PC-3 (cell line): ENCODE data around the gene SELENOS. TPM values are rescaled to one million over a fixed set of nuclear protein-coding genes. Genes with fewer than 3 reads are reported as not detected.

Source experiments
- ATAC-seq: fragments of 200-7000 bp; cut with Tn5 transposase; 2 replicates; pipeline ENCODE4 v1.9.1; 2020; ENCODE audit warnings: mild to moderate bottlenecking, moderate library complexity
- BruUV-seq: library from RNA; stranded (reverse); fragments of 400-500 nt; replicated peaks from 2 replicates; lab custom pipeline; 2021; lab: Mats Ljungman, UMichigan
- CTCF ChIA-PET: fragments of 300-600 bp; sonication (Branson Sonifier 250); formaldehyde crosslinking; loops from one replicate; lab custom pipeline; 2022; ENCODE audit warnings: antibody characterized with exemption; lab: Charles Lee
- POLR2A ChIA-PET: fragments of 300-600 bp; sonication (Branson Sonifier 250); formaldehyde crosslinking; loops from one replicate; lab custom pipeline; 2022; ENCODE audit warnings: antibody characterized with exemption; ENCODE audit not compliant: unreplicated experiment; lab: Charles Lee
- DNase-seq: peaks from one replicate; pipeline ENCODE4 v3.0.0-alpha.2; 2015
- H2AFZ ChIP-seq: fragments of 300-600 bp; sonication (generic); 2 replicates; pipeline ENCODE4 v1.6.0; 2016; ENCODE audit warnings: antibody characterized with exemption, low read length
- H3F3A ChIP-seq: fragments of 300-600 bp; sonication (generic); one replicate; pipeline ENCODE4 v1.6.0; 2017; ENCODE audit warnings: antibody characterized with exemption, low read length, control low read depth, mild to moderate bottlenecking; ENCODE audit not compliant: unreplicated experiment
- H3K27ac ChIP-seq: fragments of 300-600 bp; sonication (generic); 2 replicates; pipeline ENCODE4 v1.5.1; 2016; ENCODE audit warnings: mild to moderate bottlenecking, low read length
- H3K27me3 ChIP-seq: fragments of 300-600 bp; sonication (generic); 2 replicates; pipeline ENCODE4 v1.6.1; 2016; ENCODE audit warnings: low read length, mixed read lengths
- H3K36me3 ChIP-seq: fragments of 300-600 bp; sonication (generic); 2 replicates; pipeline ENCODE4 v1.6.1; 2016; ENCODE audit warnings: low read depth, mixed run types, low read length, mixed read lengths
- H3K4me1 ChIP-seq: fragments of 300-600 bp; sonication (generic); 2 replicates; pipeline ENCODE4 v1.5.1; 2016; ENCODE audit warnings: low read length; ENCODE audit not compliant: insufficient read depth
- H3K4me2 ChIP-seq: fragments of 300-600 bp; sonication (generic); 2 replicates; pipeline ENCODE4 v1.6.0; 2016; ENCODE audit warnings: low read length
- H3K4me3 ChIP-seq: fragments of 300-600 bp; sonication (generic); 2 replicates; pipeline ENCODE4 v1.5.1; 2016; ENCODE audit warnings: mild to moderate bottlenecking, low read length, mixed read lengths
- H3K79me2 ChIP-seq: fragments of 300-600 bp; sonication (generic); 2 replicates; pipeline ENCODE4 v1.6.1; 2017; ENCODE audit warnings: low read length, mixed read lengths
- H3K9ac ChIP-seq: fragments of 300-600 bp; sonication (generic); 2 replicates; pipeline ENCODE4 v1.6.0; 2016; ENCODE audit warnings: mild to moderate bottlenecking, low read length
- H3K9me2 ChIP-seq: fragments of 300-600 bp; sonication (generic); replicated peaks from 2 replicates; pipeline ENCODE4 v1.6.1; 2016; ENCODE audit warnings: mixed run types, low read length, mixed read lengths
- H3K9me3 ChIP-seq: fragments of 300-600 bp; sonication (generic); 2 replicates; pipeline ENCODE4 v1.6.1; 2016; ENCODE audit warnings: low read length, mixed read lengths
- H4K20me1 ChIP-seq: fragments of 300-600 bp; sonication (generic); 2 replicates; pipeline ENCODE4 v1.6.1; 2016; ENCODE audit warnings: low read length, mixed read lengths
- CTCF ChIP-seq: fragments of 300-600 bp; sonication (generic); conservative IDR thresholded peaks from 2 replicates; pipeline ENCODE4 v1.5.1; 2017; ENCODE audit warnings: antibody characterized with exemption, low read depth, mild to moderate bottlenecking, low read length
- EZH2 ChIP-seq: fragments of 300-600 bp; sonication (generic); IDR thresholded peaks from one replicate; pipeline ENCODE4 v1.6.1; 2017; ENCODE audit warnings: antibody characterized with exemption, mild to moderate bottlenecking, low read length; ENCODE audit not compliant: unreplicated experiment
- EZH2phosphoT487 ChIP-seq: fragments of 300-600 bp; sonication (generic); IDR thresholded peaks from 2 replicates; pipeline ENCODE4 v1.6.1; 2018; ENCODE audit warnings: mild to moderate bottlenecking, antibody characterized with exemption, low read length, borderline replicate concordance
- intact Hi-C: fragments of 100-400 bp; cut with micrococcal nuclease; formaldehyde crosslinking; loops from 2 replicates; pipeline ENCODE4 v1.9.0; 2023
- total RNA-seq: library from RNA; depleted of rRNA; stranded (reverse); fragments of >200 nt; gene quantifications from 2 replicates; pipeline ENCODE4 v1.2.3, GENCODE V29; 2014

Gene SELENOS
- total RNA-seq, 1 experiment from 2014 or later = 40.1 TPM

- no peak for ATAC-seq
- Histone ChIP-seq H3K4me3 (no peak overlapping the region), H3K9ac (no peak overlapping the region), H2AFZ (no peak overlapping the region), H4K20me1 (peaks cover 31% of the 10 kb centered on the region), H3K9me2 (no peaks in the 10 kb centered on the region), H3F3A (no peaks in the 10 kb centered on the region), H3K36me3 (peaks cover 4% of the 10 kb centered on the region; the same call in 1 of the 2 replicates), H3K27me3 (no peaks in the 10 kb centered on the region), H3K27ac (no peak overlapping the region), H3K79me2 (peaks cover 100% of the 10 kb centered on the region), H3K9me3 (no peaks in the 10 kb centered on the region), H3K4me1 (peaks cover 2% of the 10 kb centered on the region; the same call in 1 of the 2 replicates), H3K4me2 (no peak overlapping the region)
- DNase-seq = no peak
- BruUV-seq = no TSS peak
- intact Hi-C loops = no loop called here
- ChIA-PET POLR2A (interaction anchor here (0.6 kb wide), 1 partner anchor 76 kb away, joined by 6 read pairs; no protein-coding TSS in a partner anchor), CTCF (interaction anchor here (0.6 kb wide), 1 partner anchor 43 kb away, joined by 3 read pairs; no protein-coding TSS in a partner anchor)
- TF ChIP-seq EZH2phosphoT487 (no peak), CTCF (no peak), EZH2 (no peak)
Measured at GRCh38 chr15:101244036-101244781, 33.1 kb downstream of the SELENOS start.

GRCh38 chr15:101243420-101243819 lies 33.9 kb downstream of the SELENOS start:
- no peaks in the 10 kb centered on the region for H3K27me3 ChIP-seq
- no peak for ATAC-seq
- no peak overlapping the region for H2AFZ ChIP-seq
- no peaks in the 10 kb centered on the region for H3F3A ChIP-seq
- TF ChIP-seq EZH2 (no peak), CTCF (no peak), EZH2phosphoT487 (no peak)
- H3K4me2 ChIP-seq = no peak overlapping the region
- peaks cover 4% of the 10 kb centered on the region; the same call in 1 of the 2 replicates for H3K36me3 ChIP-seq
- no TSS peak for BruUV-seq
- no peaks in the 10 kb centered on the region for H3K9me2 ChIP-seq
- H3K27ac ChIP-seq = no peak overlapping the region
- ChIA-PET CTCF (no interaction called here), POLR2A (interaction anchor here (0.6 kb wide), 1 partner anchor 75 kb away, joined by 6 read pairs; no protein-coding TSS in a partner anchor)
- peaks cover 31% of the 10 kb centered on the region for H4K20me1 ChIP-seq
- no peak overlapping the region for H3K9ac ChIP-seq
- no peaks in the 10 kb centered on the region; the same call in 1 of the 2 replicates for H3K4me1 ChIP-seq
- intact Hi-C loops = no loop called here
- H3K9me3 ChIP-seq = no peaks in the 10 kb centered on the region
- no peak overlapping the region for H3K4me3 ChIP-seq
- H3K79me2 ChIP-seq = peaks cover 100% of the 10 kb centered on the region
- DNase-seq = no peak

GRCh38 chr15:101242999-101243336 lies 34.3 kb downstream of the SELENOS start:
- H3K9ac ChIP-seq = no peak overlapping the region
- intact Hi-C loops = no loop called here

More at GRCh38 chr15:101242999-101243336, 34.3 kb downstream of the SELENOS start:
- Histone ChIP-seq H3K27me3 (no peaks in the 10 kb centered on the region), H3F3A (no peaks in the 10 kb centered on the region), H3K9me2 (no peaks in the 10 kb centered on the region), H3K79me2 (peaks cover 100% of the 10 kb centered on the region), H3K4me2 (no peak overlapping the region), H3K4me1 (no peaks in the 10 kb centered on the region; the same call in 1 of the 2 replicates), H3K36me3 (peaks cover 4% of the 10 kb centered on the region; the same call in 1 of the 2 replicates), H3K4me3 (no peak overlapping the region), H4K20me1 (peaks cover 31% of the 10 kb centered on the region), H2AFZ (no peak overlapping the region), H3K9me3 (no peaks in the 10 kb centered on the region), H3K27ac (no peak overlapping the region)
- ATAC-seq (no peak), DNase-seq (no peak)
- no TSS peak for BruUV-seq
- no peak for TF ChIP-seq EZH2
- no peak for TF ChIP-seq CTCF
- TF ChIP-seq EZH2phosphoT487 = no peak
- POLR2A ChIA-PET = no interaction called here
- CTCF ChIA-PET = no interaction called here
